NCI-H526 treated with DMSO at 0.1 percent for 48 hours (cell line): ENCODE data around the gene RNF130.

Source experiments
- DNase-seq: peaks from one replicate; lab custom pipeline; 2025; lab: John Stamatoyannopoulos, UW

Gene RNF130, protein sequence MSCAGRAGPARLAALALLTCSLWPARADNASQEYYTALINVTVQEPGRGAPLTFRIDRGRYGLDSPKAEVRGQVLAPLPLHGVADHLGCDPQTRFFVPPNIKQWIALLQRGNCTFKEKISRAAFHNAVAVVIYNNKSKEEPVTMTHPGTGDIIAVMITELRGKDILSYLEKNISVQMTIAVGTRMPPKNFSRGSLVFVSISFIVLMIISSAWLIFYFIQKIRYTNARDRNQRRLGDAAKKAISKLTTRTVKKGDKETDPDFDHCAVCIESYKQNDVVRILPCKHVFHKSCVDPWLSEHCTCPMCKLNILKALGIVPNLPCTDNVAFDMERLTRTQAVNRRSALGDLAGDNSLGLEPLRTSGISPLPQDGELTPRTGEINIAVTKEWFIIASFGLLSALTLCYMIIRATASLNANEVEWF

GRCh38 chr5:180071531-180072255 lies at the start of gene RNF130:
Gene RNF130, minus strand, starts transcription at chr5:180071759. Its CDS starts 57 bp downstream, at chr5:180071702.
- DNase-seq = peak; percentile 41

DNA sequence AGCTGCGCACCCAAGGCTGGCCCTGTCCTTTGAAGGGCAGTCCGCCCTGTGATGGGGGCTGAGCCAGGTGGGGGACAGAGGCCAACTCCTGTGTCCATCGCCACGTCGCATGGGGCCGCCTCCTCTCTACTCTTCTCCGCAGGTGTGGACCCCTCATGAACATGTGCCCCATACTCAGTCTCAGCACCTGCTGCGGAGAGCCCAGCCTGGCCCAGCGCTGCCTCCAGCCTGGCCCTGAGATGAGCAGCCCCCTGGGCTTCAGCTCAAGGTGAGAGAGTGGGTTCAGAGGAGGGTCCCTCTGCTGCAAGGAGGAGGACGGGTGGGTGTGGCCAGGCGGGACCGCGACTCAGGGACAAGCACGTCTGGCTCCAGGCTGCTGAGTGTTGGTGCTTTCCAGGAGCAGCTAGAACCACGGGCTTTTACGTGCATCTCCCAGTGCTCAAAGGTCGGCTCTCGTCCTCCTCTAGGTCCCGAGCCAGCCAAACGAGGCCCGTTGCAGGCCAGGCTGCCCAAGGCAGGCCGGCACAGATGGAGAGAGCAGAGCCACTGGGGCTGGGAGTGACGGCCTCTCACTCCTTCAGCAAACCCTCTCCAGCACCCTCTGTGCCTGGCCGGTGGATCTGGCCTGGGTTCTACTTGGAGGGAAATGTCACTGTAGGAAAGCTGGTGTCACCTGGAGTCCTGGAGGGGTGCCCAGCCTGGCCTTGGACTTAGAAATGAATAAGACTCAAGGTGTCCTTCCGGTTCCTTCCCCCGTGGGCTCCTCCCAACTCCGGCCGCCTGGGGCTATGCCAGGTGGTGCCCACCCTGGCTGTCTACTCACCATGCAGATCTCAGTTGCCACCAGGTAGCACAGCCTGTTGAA lies 48.9 kb upstream of the RNF130 start:
- DNase-seq = no peak

GRCh38 chr5:180119903-180120236 lies 48.3 kb upstream of the RNF130 start:
- no peak for DNase-seq

- no peak for DNase-seq
Measured at GRCh38 chr5:180119031-180119902, 47.7 kb upstream of the RNF130 start.

DNA sequence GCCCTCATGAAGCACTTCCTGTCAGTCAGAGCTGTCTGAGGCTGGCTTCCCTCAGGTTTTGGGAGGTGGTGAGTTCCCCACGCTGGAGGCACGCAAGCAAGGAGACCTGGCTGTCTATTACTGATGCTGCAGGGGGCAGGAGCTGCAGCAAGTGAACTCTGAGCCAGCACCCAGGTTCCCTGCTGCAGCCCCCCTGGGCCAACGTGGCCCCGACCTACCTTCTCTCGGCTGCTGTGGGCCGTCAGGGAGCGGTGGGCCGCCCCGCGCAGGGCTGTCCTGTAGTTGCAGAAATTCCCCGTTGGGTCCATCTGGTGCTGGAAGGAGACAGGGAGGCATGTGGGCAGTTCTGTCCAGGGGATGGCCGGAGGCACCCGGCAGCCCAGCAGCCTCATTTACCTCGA lies 46.8 kb upstream of the RNF130 start:
- DNase-seq = no peak

- no peak for DNase-seq
Measured at GRCh38 chr5:180117000-180117725, 45.6 kb upstream of the RNF130 start.

DNA sequence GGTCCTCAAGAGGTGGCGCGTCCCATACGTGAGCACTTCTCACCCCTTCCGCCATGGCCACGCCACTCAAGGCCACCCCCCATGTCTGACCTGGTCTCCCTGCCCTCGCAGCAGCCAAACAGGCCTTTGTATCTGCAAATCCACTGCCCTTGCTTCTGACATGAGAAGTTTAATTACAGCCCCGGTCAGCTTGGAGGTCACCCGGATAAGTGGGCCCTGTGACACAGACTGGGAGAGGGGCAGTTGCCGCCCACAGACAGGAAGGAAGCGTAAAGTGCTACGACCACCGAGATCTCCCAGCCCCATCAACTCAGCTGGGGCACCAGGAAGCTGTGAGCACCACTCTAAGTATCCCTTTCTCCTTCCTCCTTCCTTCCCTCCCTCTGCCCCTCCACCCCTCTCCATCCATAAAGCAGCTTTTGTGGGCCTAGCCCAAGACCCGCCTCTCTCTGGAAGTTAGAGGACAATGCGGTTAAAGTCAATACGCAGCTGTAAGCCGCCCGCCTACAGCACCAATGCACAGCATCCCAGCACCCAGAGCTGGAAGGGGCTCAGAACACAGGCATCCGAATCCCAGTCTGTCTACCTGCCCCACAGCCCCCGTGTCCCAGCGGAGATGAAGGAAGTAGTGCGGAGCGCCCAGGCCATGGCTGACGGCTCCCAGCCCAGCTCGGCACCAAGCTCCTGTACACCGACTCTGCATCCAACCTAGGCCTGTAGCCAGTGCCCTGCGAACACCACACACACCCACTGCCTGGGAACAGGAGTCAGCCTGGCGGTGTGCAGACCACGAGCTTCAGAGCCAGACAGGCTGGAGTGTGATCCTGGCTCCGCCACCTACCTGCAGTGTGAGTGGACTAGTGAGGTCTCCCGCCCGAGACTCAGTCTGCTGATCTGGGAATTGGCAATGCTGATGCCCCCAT lies 44.8 kb upstream of the RNF130 start:
- DNase-seq = no peak

- DNase-seq = no peak
Measured at GRCh38 chr5:180115326-180116076, 43.9 kb upstream of the RNF130 start.

- DNase-seq = no peak
Measured at GRCh38 chr5:180114304-180115003, 42.9 kb upstream of the RNF130 start.

GRCh38 chr5:180113660-180114303 lies 42.2 kb upstream of the RNF130 start:
- no peak for DNase-seq

DNA sequence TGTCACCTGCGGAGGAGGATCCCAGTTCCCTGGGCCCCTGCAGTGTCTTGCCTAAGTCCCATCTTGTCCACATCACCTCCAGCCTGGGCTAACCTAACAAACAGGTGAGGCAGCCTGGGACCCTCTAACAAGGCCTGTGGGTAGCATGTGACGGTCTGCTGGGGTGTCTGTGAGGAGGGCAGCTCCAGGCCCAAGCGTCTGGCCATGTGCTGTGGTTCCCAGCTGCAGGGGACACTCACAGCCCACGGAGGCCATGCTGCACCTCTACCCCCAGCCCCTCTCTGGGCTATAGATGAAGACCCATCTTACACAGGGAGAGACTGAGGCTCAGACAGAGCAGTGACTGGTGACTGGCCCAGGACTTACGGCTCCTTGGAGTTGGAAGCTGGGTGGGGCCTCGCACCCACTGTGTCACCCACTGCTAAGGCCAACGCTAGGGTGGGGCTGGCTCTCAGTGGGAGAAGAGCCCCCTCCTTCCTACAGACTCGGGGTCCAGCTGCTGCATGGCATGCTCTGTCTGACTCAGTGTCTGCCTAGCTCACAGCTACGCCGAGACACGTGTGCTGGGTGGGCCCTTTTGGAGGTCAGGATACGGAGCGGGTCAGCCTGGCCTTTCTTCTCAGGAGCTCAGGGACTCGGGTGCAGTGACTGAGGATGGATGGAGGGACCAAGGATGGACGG lies 40.8 kb upstream of the RNF130 start:
- DNase-seq = no peak

GRCh38 chr5:180111273-180112002 lies 39.9 kb upstream of the RNF130 start:
- DNase-seq = no peak

- no peak for DNase-seq
Measured at GRCh38 chr5:180109920-180110319, 38.4 kb upstream of the RNF130 start.

GRCh38 chr5:180107005-180107404 lies 35.4 kb upstream of the RNF130 start:
- no peak for DNase-seq

- no peak for DNase-seq
Measured at GRCh38 chr5:180105827-180106312, 34.3 kb upstream of the RNF130 start.

DNA sequence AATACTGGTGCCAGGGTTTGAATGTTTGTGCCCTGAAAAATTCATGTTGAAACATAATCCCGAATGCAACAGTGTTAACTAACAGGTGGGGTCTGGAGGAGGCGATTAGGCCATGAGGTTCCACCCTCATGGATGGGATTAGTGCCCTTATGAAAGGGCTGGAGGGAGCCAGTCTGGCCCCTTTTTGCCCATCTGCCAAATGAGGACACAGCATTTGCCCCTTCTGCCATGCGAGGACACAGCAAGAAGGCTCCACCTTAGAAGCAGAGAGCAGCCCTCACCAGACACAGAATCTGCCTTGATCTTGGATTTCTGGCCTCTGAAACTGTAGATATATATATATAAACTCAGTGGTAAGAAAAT lies 32.6 kb upstream of the RNF130 start:
- DNase-seq = no peak
